Thoracic aorta (tissue), 2 donors: ENCODE measurements around the gene TAF5L. TPM values are rescaled to one million over a fixed set of nuclear protein-coding genes. Genes with fewer than 3 reads are reported as not detected.
"Not testable (repeated sequence)": the region's sequence is repeated elsewhere in the genome, so short reads cannot be mapped to it uniquely, and the experiment has no call there.

Experiments
- ATAC-seq: fragments of 150-250 bp; one replicate; pipeline ENCODE4 v1.8.0; 2017; ENCODE audit warnings: low read depth; ENCODE audit not compliant: insufficient number of reproducible peaks, low FRiP score
- DNase-seq: peaks from one replicate; pipeline ENCODE4 v3.0.0-alpha.2; 2020; ENCODE audit warnings: low spot score
- H3K27ac ChIP-seq, 2 donors: fragments of 200-600 bp; sonication (generic); 1 replicate in 1 of 2; 2 replicates in 1 of 2; pipeline ENCODE4 v1.5.1; 2016; ENCODE audit warnings: mild to moderate bottlenecking in 2 of 2, moderate library complexity in 2 of 2
- H3K27me3 ChIP-seq: fragments of 200-600 bp; sonication (generic); replicated peaks from 2 replicates; pipeline ENCODE4 v1.6.0; 2016; ENCODE audit warnings: mild to moderate bottlenecking; ENCODE audit not compliant: insufficient read depth
- H3K36me3 ChIP-seq: fragments of 200-600 bp; sonication (generic); one replicate; pipeline ENCODE4 v1.5.1; 2016
- H3K4me1 ChIP-seq, 2 donors: fragments of 200-600 bp; sonication (generic); 1 replicate in 1 of 2; 2 replicates in 1 of 2; pipeline versions ENCODE4 v1.5.1 to v1.6.0; 2016; ENCODE audit warnings: low read depth in 2 of 2, mild to moderate bottlenecking in 1 of 2; ENCODE audit not compliant: control insufficient read depth in 1 of 2
- H3K4me3 ChIP-seq: fragments of 200-600 bp; sonication (generic); 2 replicates; pipeline ENCODE4 v1.5.1; 2016; ENCODE audit warnings: mild to moderate bottlenecking
- H3K9me3 ChIP-seq: fragments of 200-600 bp; sonication (generic); 2 replicates; pipeline ENCODE4 v1.5.1; 2016
- total RNA-seq, 2 donors: library from RNA; depleted of rRNA; stranded (reverse); fragments of >200 nt; gene quantifications; one replicate each; pipeline versions ENCODE4 v1.1.0 to v1.2.3, GENCODE V29; 2016
- TF ChIP-seq, protein P1 (sequence below): fragments of 200-600 bp; sonication (generic); IDR thresholded peaks from one replicate; pipeline ENCODE4 v1.5.1; 2019; ENCODE audit warnings: antibody characterized with exemption

TAF5L gene
- total RNA-seq, 2 donors from 2014 or later: 21.5 to 29.8 TPM

DNA sequence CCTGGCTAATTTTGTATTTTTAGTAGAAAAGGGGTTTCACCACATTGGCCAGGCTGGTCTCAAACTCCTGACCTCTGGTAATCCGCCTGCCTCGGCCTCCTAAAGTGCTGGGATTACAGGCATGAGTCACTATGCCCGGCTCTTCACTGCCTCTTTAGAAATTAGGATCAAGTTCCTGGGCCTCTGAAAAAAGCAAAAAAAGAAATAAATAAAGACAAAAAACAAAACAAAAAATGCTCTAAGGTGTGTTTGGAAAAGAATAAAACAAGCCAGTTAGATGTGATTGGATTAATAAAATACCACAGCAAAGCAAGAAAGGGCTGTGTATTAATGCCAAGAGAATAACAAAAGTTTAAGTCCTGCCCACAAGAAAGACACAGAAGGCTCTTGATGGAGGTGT is 63.2 kb downstream of the TAF5L start:
- peaks cover 15 to 34% of the 10 kb centered on the region in 2 donors for H3K4me1 ChIP-seq
- H3K9me3 ChIP-seq: no peaks in the 10 kb centered on the region
- peak overlapping the region; percentile 74 to 87 for H3K27ac ChIP-seq
- DNase-seq (no peak), ATAC-seq (no peak)
- H3K36me3 ChIP-seq: no peaks in the 10 kb centered on the region
- TF ChIP-seq, protein P1, sequence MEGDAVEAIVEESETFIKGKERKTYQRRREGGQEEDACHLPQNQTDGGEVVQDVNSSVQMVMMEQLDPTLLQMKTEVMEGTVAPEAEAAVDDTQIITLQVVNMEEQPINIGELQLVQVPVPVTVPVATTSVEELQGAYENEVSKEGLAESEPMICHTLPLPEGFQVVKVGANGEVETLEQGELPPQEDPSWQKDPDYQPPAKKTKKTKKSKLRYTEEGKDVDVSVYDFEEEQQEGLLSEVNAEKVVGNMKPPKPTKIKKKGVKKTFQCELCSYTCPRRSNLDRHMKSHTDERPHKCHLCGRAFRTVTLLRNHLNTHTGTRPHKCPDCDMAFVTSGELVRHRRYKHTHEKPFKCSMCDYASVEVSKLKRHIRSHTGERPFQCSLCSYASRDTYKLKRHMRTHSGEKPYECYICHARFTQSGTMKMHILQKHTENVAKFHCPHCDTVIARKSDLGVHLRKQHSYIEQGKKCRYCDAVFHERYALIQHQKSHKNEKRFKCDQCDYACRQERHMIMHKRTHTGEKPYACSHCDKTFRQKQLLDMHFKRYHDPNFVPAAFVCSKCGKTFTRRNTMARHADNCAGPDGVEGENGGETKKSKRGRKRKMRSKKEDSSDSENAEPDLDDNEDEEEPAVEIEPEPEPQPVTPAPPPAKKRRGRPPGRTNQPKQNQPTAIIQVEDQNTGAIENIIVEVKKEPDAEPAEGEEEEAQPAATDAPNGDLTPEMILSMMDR: no peak
- H3K27me3 ChIP-seq: no peaks in the 10 kb centered on the region
- H3K4me3 ChIP-seq: no peak overlapping the region

DNA sequence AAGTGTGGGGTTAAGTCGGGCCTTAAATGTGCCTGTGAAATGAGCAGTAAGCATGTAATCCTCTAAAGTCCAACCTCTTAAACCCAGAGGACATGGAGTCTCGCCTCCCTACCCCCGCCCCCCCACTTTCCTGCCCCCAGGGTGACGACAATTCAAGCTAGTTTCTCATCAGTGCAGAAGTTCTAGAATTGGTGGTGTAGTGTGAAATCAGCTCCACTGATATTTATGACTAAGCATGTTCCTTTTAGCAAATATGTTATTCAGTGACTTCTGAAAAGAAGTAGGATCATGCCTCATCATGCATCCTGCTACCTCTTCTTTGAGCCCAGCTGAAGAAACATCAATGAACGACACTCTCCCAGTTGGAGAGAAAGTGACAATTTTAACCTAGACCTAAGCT is 64.8 kb downstream of the TAF5L start:
- no peak for DNase-seq
- peak overlapping the region; percentile 16 to 42 for H3K27ac ChIP-seq
- H3K4me1 ChIP-seq: peaks cover 26 to 37% of the 10 kb centered on the region in 2 donors

GRCh38 chr1:229560124-229560523 is 65.8 kb downstream of the TAF5L start:
- H3K27ac ChIP-seq, ATAC-seq, H3K9me3 ChIP-seq, H3K4me3 ChIP-seq, H3K36me3 ChIP-seq, H3K27me3 ChIP-seq, DNase-seq: not testable (repeated sequence)
- peaks cover 36 to 39% of the 10 kb centered on the region in 2 donors for H3K4me1 ChIP-seq

More for the DNA sequence above, 64.8 kb downstream of the TAF5L start:
- no peaks in the 10 kb centered on the region for H3K27me3 ChIP-seq
- H3K9me3 ChIP-seq: no peaks in the 10 kb centered on the region
- no peak for ATAC-seq
- H3K36me3 ChIP-seq: no peaks in the 10 kb centered on the region
- H3K4me3 ChIP-seq: no peak overlapping the region
- TF ChIP-seq, protein P1: no peak

DNA sequence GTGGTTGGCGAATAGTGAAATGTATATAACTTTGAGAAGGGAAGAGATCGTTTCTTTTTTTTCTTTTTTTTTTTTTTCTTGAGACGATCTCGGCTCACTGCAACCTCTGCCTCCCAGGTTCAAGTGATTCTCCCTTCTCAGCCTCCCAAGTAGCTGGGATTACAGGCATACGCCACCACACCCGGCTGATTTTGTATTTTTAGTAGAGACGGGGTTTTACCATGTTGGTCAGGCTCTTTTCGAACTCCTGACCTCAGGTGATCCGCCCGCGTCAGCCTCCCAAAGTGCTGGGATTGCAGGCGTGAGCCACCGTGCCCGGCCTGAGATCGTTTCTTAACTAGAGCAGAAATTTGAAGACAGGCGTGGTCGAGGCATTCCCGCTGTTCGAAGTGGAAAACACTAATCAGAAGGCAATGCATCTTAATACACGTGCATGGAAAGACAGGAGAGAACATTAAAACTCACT is 66.6 kb downstream of the TAF5L start:
- peak overlapping the region; percentile 86 for H3K4me3 ChIP-seq
- not testable (repeated sequence) for H3K9me3 ChIP-seq, H3K27me3 ChIP-seq, H3K36me3 ChIP-seq, ATAC-seq, DNase-seq
- peaks cover 34 to 46% of the 10 kb centered on the region in 2 donors for H3K4me1 ChIP-seq
- peak overlapping the region; percentile 84 to 88 for H3K27ac ChIP-seq

GRCh38 chr1:229558460-229559335 is 67.2 kb downstream of the TAF5L start, which contains the start of gene ABCB10:
Gene ABCB10, minus strand, starts transcription at chr1:229558707. Its CDS starts 55 bp downstream, at chr1:229558652.
- DNase-seq (peak; percentile 78), ATAC-seq (peak; percentile 82)
- no peaks in the 10 kb centered on the region for H3K27me3 ChIP-seq
- no peaks in the 10 kb centered on the region for H3K36me3 ChIP-seq
- peak within 1 kb of the TSS; percentile 84 to 88 for H3K27ac ChIP-seq
- H3K4me3 ChIP-seq: peak within 1 kb of the TSS; percentile 86
- H3K9me3 ChIP-seq: no peaks in the 10 kb centered on the region
- H3K4me1 ChIP-seq: peaks cover 34 to 46% of the 10 kb centered on the region in 2 donors
- TF ChIP-seq, protein P1: peak; percentile 64

DNA sequence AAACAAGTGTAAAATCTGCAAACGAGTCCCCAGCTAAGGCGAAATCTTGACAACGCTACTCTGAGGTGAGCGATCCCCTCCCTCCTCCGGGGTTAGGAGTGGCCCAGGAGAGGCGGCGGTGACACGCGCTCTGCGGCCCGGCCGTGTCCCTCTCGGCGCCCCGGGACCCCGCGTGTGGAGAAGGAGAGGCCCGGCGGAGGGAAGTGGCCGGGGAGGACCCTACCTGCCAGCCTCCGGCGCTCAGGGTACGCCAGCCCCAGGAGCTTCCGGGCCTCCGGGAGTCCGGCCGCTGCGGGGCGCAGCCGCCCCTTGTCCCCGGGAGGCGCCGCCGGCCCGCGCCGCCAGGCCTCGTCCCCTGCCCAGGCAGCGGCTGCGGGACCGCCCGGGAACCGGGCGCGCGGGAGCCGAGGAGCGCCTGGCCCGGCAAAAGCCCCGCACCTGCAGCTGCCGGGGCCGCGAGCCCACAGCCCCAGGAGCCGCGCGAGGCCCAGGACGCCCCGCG is 68.0 kb downstream of the TAF5L start:
- Histone ChIP-seq H3K36me3 (no peaks in the 10 kb centered on the region), H3K4me1 (peaks cover 33 to 43% of the 10 kb centered on the region in 2 donors), H3K9me3 (no peaks in the 10 kb centered on the region), H3K27ac (peak overlapping the region; percentile 84 to 88), H3K4me3 (peak overlapping the region; percentile 86), H3K27me3 (no peaks in the 10 kb centered on the region)
- TF ChIP-seq, protein P1: no peak
- no peak for ATAC-seq
- DNase-seq: no peak
